Calu3 (cell line): ENCODE data around the gene CCDC34. TPM values are rescaled to one million over a fixed set of nuclear protein-coding genes. Genes with fewer than 3 reads are reported as not detected.

Experiments used
- BruUV-seq: library from RNA; stranded (reverse); fragments of 400-500 nt; replicated peaks from 2 replicates; lab custom pipeline; 2021; lab: Mats Ljungman, UMichigan
- CTCF ChIA-PET: fragments of 300-600 bp; sonication (Branson Sonifier 250); formaldehyde crosslinking; loops from one replicate; lab custom pipeline; 2022; ENCODE audit warnings: antibody characterized with exemption; lab: Charles Lee
- DNase-seq: peaks from one replicate; pipeline ENCODE4 v3.0.0; 2022
- H3K27ac Mint-ChIP-seq: one replicate; pipeline ENCODE4 v1.8.0; 2022; ENCODE audit warnings: mixed read lengths; ENCODE audit not compliant: unreplicated experiment
- H3K27me3 Mint-ChIP-seq: one replicate; pipeline ENCODE4 v1.8.0; 2022; ENCODE audit warnings: mixed read lengths; ENCODE audit not compliant: unreplicated experiment
- H3K36me3 Mint-ChIP-seq: one replicate; pipeline ENCODE4 v1.8.0; 2022; ENCODE audit warnings: mild to moderate bottlenecking, moderate library complexity, mixed read lengths; ENCODE audit not compliant: insufficient read depth, unreplicated experiment
- H3K4me1 Mint-ChIP-seq: one replicate; pipeline ENCODE4 v1.8.0; 2022; ENCODE audit warnings: mild to moderate bottlenecking, low read depth, mixed read lengths; ENCODE audit not compliant: unreplicated experiment
- H3K4me3 Mint-ChIP-seq: one replicate; pipeline ENCODE4 v1.8.0; 2022; ENCODE audit warnings: mild to moderate bottlenecking, low read depth, moderate library complexity, mixed read lengths; ENCODE audit not compliant: unreplicated experiment
- H3K9me3 Mint-ChIP-seq: one replicate; pipeline ENCODE4 v1.8.0; 2022; ENCODE audit warnings: low read depth, mixed read lengths; ENCODE audit not compliant: unreplicated experiment
- intact Hi-C: fragments of 100-400 bp; cut with micrococcal nuclease; formaldehyde crosslinking; loops from one replicate; pipeline ENCODE4 v1.10.0; 2022; ENCODE audit not compliant: unreplicated experiment
- total RNA-seq: library from RNA; stranded (reverse); gene quantifications from 2 replicates; pipeline ENCODE4 v1.2.3, GENCODE V29; 2022
- TF ChIP-seq, protein P1 (sequence below): fragments of 200-600 bp; IDR thresholded peaks from one replicate; pipeline ENCODE4 v1.8.0; 2022; ENCODE audit warnings: antibody characterized with exemption; ENCODE audit not compliant: unreplicated experiment

Gene CCDC34
- total RNA-seq, 1 experiment from 2014 or later: 21.6 TPM

DNA sequence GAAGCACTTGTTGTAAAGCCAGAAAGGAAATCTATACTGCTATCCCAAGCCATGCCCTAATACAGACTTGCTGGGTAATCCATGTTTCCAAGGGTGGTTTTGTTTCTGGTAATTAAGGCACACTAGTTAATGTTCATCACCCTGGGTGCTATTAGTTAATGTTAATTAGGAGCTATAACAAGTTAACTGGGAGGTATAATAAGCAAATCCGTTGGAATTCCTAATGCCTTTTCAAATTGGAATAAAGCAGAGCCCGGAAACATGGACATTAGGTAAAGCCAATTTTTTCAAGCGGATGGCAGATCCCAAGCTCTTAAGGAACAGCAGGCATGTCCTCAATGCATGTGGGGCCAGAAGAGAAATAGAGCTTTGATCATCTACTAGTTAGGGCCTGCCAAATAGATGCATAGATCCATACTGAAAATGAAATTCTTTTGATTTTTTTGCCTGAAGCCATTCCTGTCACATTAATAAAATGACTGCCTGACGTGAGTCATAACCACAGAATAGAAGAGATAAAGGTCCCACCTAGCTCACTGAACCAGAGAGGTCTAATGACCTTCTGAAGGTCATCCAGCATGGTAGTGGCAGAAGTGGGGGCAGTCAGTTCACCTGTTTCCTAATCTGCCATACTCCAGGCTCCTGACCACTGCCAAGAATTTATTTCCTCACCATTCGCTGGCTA, 28.5 kb upstream of the CCDC34 start:
- H3K4me3 Mint-ChIP-seq: no peak overlapping the region
- intact Hi-C loops: loop anchor here (2.0 to 5.0 kb wide), 3 partner anchors 73 to 184 kb away; no protein-coding TSS in a partner anchor
- TF ChIP-seq, protein P1, sequence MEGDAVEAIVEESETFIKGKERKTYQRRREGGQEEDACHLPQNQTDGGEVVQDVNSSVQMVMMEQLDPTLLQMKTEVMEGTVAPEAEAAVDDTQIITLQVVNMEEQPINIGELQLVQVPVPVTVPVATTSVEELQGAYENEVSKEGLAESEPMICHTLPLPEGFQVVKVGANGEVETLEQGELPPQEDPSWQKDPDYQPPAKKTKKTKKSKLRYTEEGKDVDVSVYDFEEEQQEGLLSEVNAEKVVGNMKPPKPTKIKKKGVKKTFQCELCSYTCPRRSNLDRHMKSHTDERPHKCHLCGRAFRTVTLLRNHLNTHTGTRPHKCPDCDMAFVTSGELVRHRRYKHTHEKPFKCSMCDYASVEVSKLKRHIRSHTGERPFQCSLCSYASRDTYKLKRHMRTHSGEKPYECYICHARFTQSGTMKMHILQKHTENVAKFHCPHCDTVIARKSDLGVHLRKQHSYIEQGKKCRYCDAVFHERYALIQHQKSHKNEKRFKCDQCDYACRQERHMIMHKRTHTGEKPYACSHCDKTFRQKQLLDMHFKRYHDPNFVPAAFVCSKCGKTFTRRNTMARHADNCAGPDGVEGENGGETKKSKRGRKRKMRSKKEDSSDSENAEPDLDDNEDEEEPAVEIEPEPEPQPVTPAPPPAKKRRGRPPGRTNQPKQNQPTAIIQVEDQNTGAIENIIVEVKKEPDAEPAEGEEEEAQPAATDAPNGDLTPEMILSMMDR: no peak
- H3K36me3 Mint-ChIP-seq: peaks cover 22% of the 10 kb centered on the region
- no peaks in the 10 kb centered on the region for H3K27me3 Mint-ChIP-seq
- DNase-seq: no peak
- peaks cover 80% of the 10 kb centered on the region for H3K4me1 Mint-ChIP-seq
- CTCF ChIA-PET: interaction anchor here (0.6 to 1.2 kb wide), 3 partner anchors 10 to 16 kb away, joined by 3 to 4 read pairs (median 3); no protein-coding TSS in a partner anchor
- no peaks in the 10 kb centered on the region for H3K9me3 Mint-ChIP-seq
- H3K27ac Mint-ChIP-seq: peak overlapping the region; percentile 36
- BruUV-seq: no TSS peak

- H3K4me3 Mint-ChIP-seq: no peak overlapping the region
- peaks cover 17% of the 10 kb centered on the region for H3K36me3 Mint-ChIP-seq
- peak overlapping the region; percentile 36 for H3K27ac Mint-ChIP-seq
Measured at GRCh38 chr11:27390318-27391295, 27.6 kb upstream of the CCDC34 start.

DNA sequence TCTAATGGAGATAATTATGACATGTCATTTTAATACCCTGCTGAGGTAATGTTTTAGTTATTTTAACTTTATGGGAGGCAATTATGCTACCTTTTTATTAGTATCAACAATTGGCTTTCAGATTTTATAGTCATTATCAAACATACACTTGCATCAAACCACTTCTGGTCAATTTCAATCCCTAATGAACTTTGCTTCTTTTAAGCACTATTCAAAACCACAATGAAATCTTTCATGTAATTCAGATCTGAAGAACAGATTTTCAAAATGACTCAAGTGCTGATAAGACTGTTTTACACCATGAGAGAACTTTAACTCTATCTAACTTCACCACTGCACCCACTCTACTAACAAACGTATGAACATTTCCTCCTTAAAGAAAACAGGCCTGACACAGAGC, 25.9 kb upstream of the CCDC34 start:
- DNase-seq: no peak
- CTCF ChIA-PET: no interaction called here
- Mint-ChIP-seq H3K36me3 (peaks cover 17% of the 10 kb centered on the region), H3K27ac (peak overlapping the region; percentile 87), H3K4me3 (peak overlapping the region; percentile 32), H3K4me1 (peaks cover 59% of the 10 kb centered on the region), H3K27me3 (no peaks in the 10 kb centered on the region), H3K9me3 (no peaks in the 10 kb centered on the region)
- TF ChIP-seq, protein P1: no peak
- BruUV-seq: no TSS peak
- intact Hi-C loops: loop anchor here (2.0 kb wide), 1 partner anchor 26 kb away; the partner anchor contains the start of gene CCDC34

More at GRCh38 chr11:27390318-27391295, 27.6 kb upstream of the CCDC34 start:
- TF ChIP-seq, protein P1: no peak
- BruUV-seq: no TSS peak
- DNase-seq: no peak
- no peaks in the 10 kb centered on the region for H3K27me3 Mint-ChIP-seq
- no peaks in the 10 kb centered on the region for H3K9me3 Mint-ChIP-seq
- CTCF ChIA-PET: interaction anchor here (0.6 to 1.3 kb wide), 3 partner anchors 9 to 20 kb away, joined by 3 to 6 read pairs (median 5); no protein-coding TSS in a partner anchor
- intact Hi-C loops: loop anchor here (2.0 to 5.0 kb wide), 3 partner anchors 72 to 183 kb away; no protein-coding TSS in a partner anchor
- H3K4me1 Mint-ChIP-seq: peaks cover 77% of the 10 kb centered on the region

DNA sequence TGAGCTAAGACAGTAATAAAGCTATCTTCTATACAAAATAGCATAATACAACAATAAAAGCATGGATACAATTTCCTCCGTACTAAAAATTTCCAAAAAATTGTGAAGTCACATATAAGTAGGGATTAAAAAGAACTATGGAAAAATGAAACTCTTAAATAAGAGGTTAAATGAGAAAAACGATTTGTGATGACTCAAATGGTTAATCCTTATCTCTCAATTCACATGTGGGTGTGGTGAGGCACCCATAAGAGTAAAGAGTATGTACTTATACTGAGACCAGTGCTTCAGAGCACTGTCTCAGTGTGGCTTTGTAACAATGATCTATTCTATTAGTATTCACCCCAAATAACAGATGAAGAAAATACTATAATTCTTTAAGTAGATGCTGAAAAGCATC, 25.0 kb upstream of the CCDC34 start:
- peaks cover 51% of the 10 kb centered on the region for H3K4me1 Mint-ChIP-seq
- intact Hi-C loops: loop anchor here (2.0 kb wide), 1 partner anchor 25 kb away; the partner anchor contains the start of gene CCDC34
- H3K27me3 Mint-ChIP-seq: no peaks in the 10 kb centered on the region
- H3K9me3 Mint-ChIP-seq: no peaks in the 10 kb centered on the region
- no peak overlapping the region for H3K4me3 Mint-ChIP-seq
- peaks cover 16% of the 10 kb centered on the region for H3K36me3 Mint-ChIP-seq
- TF ChIP-seq, protein P1: no peak
- H3K27ac Mint-ChIP-seq: no peak overlapping the region
- CTCF ChIA-PET: no interaction called here
- no peak for DNase-seq
- no TSS peak for BruUV-seq
